ENCODE measurements around the gene KRTAP22-2. TPM values are rescaled to one million over a fixed set of nuclear protein-coding genes. Genes with fewer than 3 reads are reported as not detected.

Gene KRTAP22-2
- total and polyA plus RNA-seq, 2 donors (not counting 3 experiments of a cell fraction or from before 2014, with no cell fraction given), result not detected

GRCh38 chr21:30628109-30628508, 37.9 kb upstream of the KRTAP22-2 start:
- no TSS peak for BruUV-seq (replicated peaks)
- ChIA-PET POLR2A (no interaction called here), CTCF (no interaction called here)
- Histone ChIP-seq H3K4me1 (ENCODE audit: control insufficient read depth, extremely low read depth, insufficient read depth, low read length) (no peaks in the 10 kb centered on the region), H3K9ac (replicated peaks; ENCODE audit: extremely low read depth, insufficient read depth, low read length) (no peak overlapping the region), H3K79me2 (ENCODE audit: control insufficient read depth, insufficient read depth, low read length) (no peaks in the 10 kb centered on the region), H3K4me3 (replicated peaks in 1 of 3; ENCODE audit: insufficient read depth in 1 of 3, low read depth in 1 of 3, low read length in 3 of 3) (no peak overlapping the region), H3K27ac (ENCODE audit: insufficient read depth, low read depth, low read length) (no peak overlapping the region), H3K36me3 (ENCODE audit: control insufficient read depth in 2 of 2, extremely low read depth in 1 of 2, insufficient read depth in 2 of 2, low read length in 2 of 2) (no peaks in the 10 kb centered on the region), H2AFZ (ENCODE audit: low read depth, low read length) (no peak overlapping the region), H3K9me3 (replicated peaks; ENCODE audit: control insufficient read depth, insufficient read depth, low read length) (peaks cover 11% of the 10 kb centered on the region), H3K27me3 (ENCODE audit: control insufficient read depth in 2 of 2, insufficient read depth in 2 of 2, low read length in 2 of 2) (no peaks in the 10 kb centered on the region), H4K20me1 (replicated peaks; ENCODE audit: control insufficient read depth, extremely low read depth, insufficient read depth, low read length) (no peaks in the 10 kb centered on the region), H3K4me2 (ENCODE audit: insufficient read depth, low read length) (no peak overlapping the region), H3K9me1 (replicated peaks; ENCODE audit: control insufficient read depth, extremely low read depth, insufficient read depth, low read length) (no peaks in the 10 kb centered on the region)
- DNase-seq (ENCODE audit: low read depth, low spot score) (no peak), FAIRE-seq (no peak)
- dilution Hi-C loops (cut with MboI; ENCODE audit: extremely low pct_ligation_motif_present, low sequenced_read_pairs), result no loop called here
- intact Hi-C loops (cut with micrococcal nuclease), result no loop called here
- TF ChIP-seq POLR2A (IDR thresholded peaks at IDR 0.05; ENCODE audit: low read depth, low read length), result no peak
- TF ChIP-seq GATA2 (IDR thresholded peaks at IDR 0.05; ENCODE audit: insufficient read depth, insufficient read length, low read depth, low read length), result no peak
- no peak for TF ChIP-seq FOS (IDR thresholded peaks at IDR 0.05; ENCODE audit: borderline replicate concordance, insufficient read depth, low read length)
- TF ChIP-seq, protein P1, sequence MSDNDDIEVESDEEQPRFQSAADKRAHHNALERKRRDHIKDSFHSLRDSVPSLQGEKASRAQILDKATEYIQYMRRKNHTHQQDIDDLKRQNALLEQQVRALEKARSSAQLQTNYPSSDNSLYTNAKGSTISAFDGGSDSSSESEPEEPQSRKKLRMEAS (IDR thresholded peaks at IDR 0.05; ENCODE audit: insufficient read depth, insufficient read length), result no peak

- peaks cover 6% of the 10 kb centered on the region for H3K9me3 ChIP-seq (replicated peaks; ENCODE audit: control insufficient read depth, insufficient read depth, low read length)
- no TSS peak for BruUV-seq (replicated peaks)
Measured at GRCh38 chr21:30625449-30626165, 35.4 kb upstream of the KRTAP22-2 start.

More at GRCh38 chr21:30625449-30626165, 35.4 kb upstream of the KRTAP22-2 start:
- no peaks in the 10 kb centered on the region for H3K27me3 ChIP-seq (ENCODE audit: control insufficient read depth in 2 of 2, insufficient read depth in 2 of 2, low read length in 2 of 2)
- TF ChIP-seq, protein P1 (IDR thresholded peaks at IDR 0.05; ENCODE audit: insufficient read depth, insufficient read length), result no peak
- TF ChIP-seq JUN (IDR thresholded peaks at IDR 0.05; ENCODE audit: borderline replicate concordance, insufficient read depth, insufficient read length, low read depth) (no peak), CTCF (IDR thresholded peaks at IDR 0.05; ENCODE audit: extremely low read depth in 1 of 2, insufficient read depth in 1 of 2, low read depth in 1 of 2, low read length in 2 of 2) (no peak), GATA2 (IDR thresholded peaks at IDR 0.05; ENCODE audit: insufficient read depth, insufficient read length, low read depth, low read length) (no peak), MYC (IDR thresholded peaks at IDR 0.05; ENCODE audit: low read depth, low read length) (no peak), FOS (IDR thresholded peaks at IDR 0.05; ENCODE audit: borderline replicate concordance, insufficient read depth, low read length) (no peak), EZH2 (IDR thresholded peaks at IDR 0.05; ENCODE audit: borderline replicate concordance, low read depth, low read length, severe bottlenecking) (no peak), POLR2AphosphoS5 (IDR thresholded peaks at IDR 0.05; ENCODE audit: insufficient read depth, low read depth, low read length) (no peak), POLR2A (IDR thresholded peaks at IDR 0.05; ENCODE audit: low read depth, low read length) (no peak)
- no peak overlapping the region for H3K4me3 ChIP-seq (replicated peaks in 1 of 3; ENCODE audit: insufficient read depth in 1 of 3, low read depth in 1 of 3, low read length in 3 of 3)
- H3K79me2 ChIP-seq (ENCODE audit: control insufficient read depth, insufficient read depth, low read length), result no peaks in the 10 kb centered on the region
- no peak overlapping the region for H3K4me2 ChIP-seq (ENCODE audit: insufficient read depth, low read length)
- FAIRE-seq (no peak), DNase-seq (ENCODE audit: low read depth, low spot score) (no peak)
- CTCF ChIA-PET, result no interaction called here
- no peaks in the 10 kb centered on the region for H4K20me1 ChIP-seq (replicated peaks; ENCODE audit: control insufficient read depth, extremely low read depth, insufficient read depth, low read length)
- no peak overlapping the region for H3K9ac ChIP-seq (replicated peaks; ENCODE audit: extremely low read depth, insufficient read depth, low read length)
- no peaks in the 10 kb centered on the region for H3K36me3 ChIP-seq (ENCODE audit: control insufficient read depth in 2 of 2, extremely low read depth in 1 of 2, insufficient read depth in 2 of 2, low read length in 2 of 2)
- no peak overlapping the region for H2AFZ ChIP-seq (ENCODE audit: low read depth, low read length)
- intact Hi-C loops (cut with micrococcal nuclease), result no loop called here
- no peak overlapping the region for H3K27ac ChIP-seq (ENCODE audit: insufficient read depth, low read depth, low read length)
- POLR2A ChIA-PET, result no interaction called here
- no peaks in the 10 kb centered on the region for H3K4me1 ChIP-seq (ENCODE audit: control insufficient read depth, extremely low read depth, insufficient read depth, low read length)
- no peaks in the 10 kb centered on the region for H3K9me1 ChIP-seq (replicated peaks; ENCODE audit: control insufficient read depth, extremely low read depth, insufficient read depth, low read length)
- dilution Hi-C loops (cut with MboI; ENCODE audit: extremely low pct_ligation_motif_present, low sequenced_read_pairs), result no loop called here
